Measurements from ENCODE around the gene TNFRSF8.

Gene TNFRSF8

GRCh38 chr1:12057940-12058687 lies 5.0 kb upstream of the TNFRSF8 start:
- Mint-ChIP-seq H3K36me3 (ENCODE audit: low read depth) (no peaks in the 10 kb centered on the region), H3K27ac (no peak overlapping the region), H3K9me3 (peaks cover 22% of the 10 kb centered on the region), H3K4me1 (peaks cover 13% of the 10 kb centered on the region), H3K27me3 (ENCODE audit: low read depth, poor library complexity) (peaks cover 47% of the 10 kb centered on the region), H3K4me3 (no peak overlapping the region)
- DNase-seq = no peak
- no peak for TF ChIP-seq CTCF (IDR thresholded peaks at IDR 0.05)

- Mint-ChIP-seq H3K4me1 (peaks cover 9% of the 10 kb centered on the region), H3K9me3 (peaks cover 22% of the 10 kb centered on the region), H3K36me3 (ENCODE audit: low read depth) (no peaks in the 10 kb centered on the region), H3K27me3 (ENCODE audit: low read depth, poor library complexity) (peaks cover 58% of the 10 kb centered on the region), H3K4me3 (no peak overlapping the region), H3K27ac (no peak overlapping the region)
- DNase-seq = no peak
- TF ChIP-seq CTCF (IDR thresholded peaks at IDR 0.05) = no peak
Observed at GRCh38 chr1:12059226-12059625, 3.9 kb upstream of the TNFRSF8 start.

- Mint-ChIP-seq H3K27me3 (ENCODE audit: low read depth, poor library complexity) (peaks cover 65% of the 10 kb centered on the region), H3K4me3 (no peak overlapping the region), H3K36me3 (ENCODE audit: low read depth) (no peaks in the 10 kb centered on the region), H3K4me1 (peaks cover 10% of the 10 kb centered on the region), H3K9me3 (peaks cover 22% of the 10 kb centered on the region), H3K27ac (no peak overlapping the region)
- no peak for TF ChIP-seq CTCF (IDR thresholded peaks at IDR 0.05)
- DNase-seq = no peak
Observed at GRCh38 chr1:12059722-12060464, 3.2 kb upstream of the TNFRSF8 start.

GRCh38 chr1:12060500-12060899 lies 2.6 kb upstream of the TNFRSF8 start:
- Mint-ChIP-seq H3K9me3 (peaks cover 22% of the 10 kb centered on the region), H3K4me1 (peaks cover 10% of the 10 kb centered on the region), H3K27ac (no peak overlapping the region), H3K4me3 (no peak overlapping the region), H3K36me3 (ENCODE audit: low read depth) (no peaks in the 10 kb centered on the region), H3K27me3 (ENCODE audit: low read depth, poor library complexity) (peaks cover 71% of the 10 kb centered on the region)
- no peak for TF ChIP-seq CTCF (IDR thresholded peaks at IDR 0.05)
- DNase-seq = no peak

GRCh38 chr1:12064073-12064969 lies 1.2 kb downstream of the TNFRSF8 start:
- TF ChIP-seq CTCF (IDR thresholded peaks at IDR 0.05) = no peak
- DNase-seq = no peak
- peaks cover 22% of the 10 kb centered on the region for H3K9me3 Mint-ChIP-seq
- H3K27ac Mint-ChIP-seq = no peak overlapping the region
- H3K27me3 Mint-ChIP-seq (ENCODE audit: low read depth, poor library complexity) = peaks cover 80% of the 10 kb centered on the region
- no peaks in the 10 kb centered on the region for H3K36me3 Mint-ChIP-seq (ENCODE audit: low read depth)
- peak overlapping the region; percentile 63 for H3K4me3 Mint-ChIP-seq
- peaks cover 34% of the 10 kb centered on the region for H3K4me1 Mint-ChIP-seq
